ENCODE measurements around the gene CFAP54.

DNA sequence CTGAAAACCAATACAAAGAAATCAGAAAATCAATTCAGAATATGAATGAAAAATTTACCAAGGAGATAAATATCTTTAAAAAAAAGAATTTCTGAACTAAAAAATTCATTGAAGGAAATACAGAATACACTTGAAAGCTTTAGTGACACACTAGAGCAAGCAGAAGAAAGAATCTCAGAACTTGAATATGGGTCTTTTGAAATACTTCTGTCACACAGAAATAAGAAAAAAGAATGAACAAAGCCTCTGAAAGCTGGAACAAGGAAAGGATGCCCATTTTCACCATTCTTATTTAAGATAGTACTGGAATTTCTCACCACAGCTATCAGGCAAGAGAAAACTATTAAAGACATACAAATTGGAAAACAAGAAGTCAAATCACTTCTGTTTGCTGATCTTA lies 314.6 kb downstream of the CFAP54 start:
- no peak for TF ChIP-seq CTCF (IDR thresholded peaks at IDR 0.05; ENCODE audit: low read depth, low read length)
- no peak for TF ChIP-seq POLR2A (IDR thresholded peaks at IDR 0.05; ENCODE audit: extremely low read depth, insufficient read length)
- TF ChIP-seq MYC (IDR thresholded peaks at IDR 0.05; ENCODE audit: low read depth, low read length): no peak
